Kasumi-1 (cell line): Measurements from ENCODE around the gene ARV1.
"Not testable (repeated sequence)": the region's sequence is repeated elsewhere in the genome, so short reads cannot be mapped to it uniquely, and the experiment has no call there.

Experiments used
- DNase-seq, 2 experiments: peaks; one replicate each; lab custom pipeline; 2025; lab: John Stamatoyannopoulos, UW

Gene ARV1

DNA sequence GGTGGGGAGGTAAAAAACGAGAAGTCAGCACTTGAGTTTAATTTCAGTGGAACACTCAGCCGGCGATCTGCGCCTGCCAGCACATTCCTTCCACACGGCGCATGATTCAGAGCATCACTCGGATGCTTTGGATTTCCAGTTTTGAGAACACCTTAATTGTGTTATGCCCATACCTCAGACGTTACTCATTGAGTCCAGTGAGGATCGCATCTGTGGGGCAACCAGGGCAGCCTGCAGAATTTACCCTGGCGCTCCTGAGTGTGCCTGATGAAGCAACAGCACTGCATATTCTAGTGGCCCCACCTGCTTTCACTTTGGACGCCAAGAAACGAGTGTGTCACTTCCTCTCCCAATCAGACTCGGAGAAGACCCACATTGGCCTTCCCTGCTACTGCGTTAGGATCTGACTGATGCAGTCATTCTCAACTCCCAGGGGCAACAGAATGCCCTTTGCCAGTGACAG is 41.3 kb downstream of the ARV1 start:
- DNase-seq, result no peak

DNA sequence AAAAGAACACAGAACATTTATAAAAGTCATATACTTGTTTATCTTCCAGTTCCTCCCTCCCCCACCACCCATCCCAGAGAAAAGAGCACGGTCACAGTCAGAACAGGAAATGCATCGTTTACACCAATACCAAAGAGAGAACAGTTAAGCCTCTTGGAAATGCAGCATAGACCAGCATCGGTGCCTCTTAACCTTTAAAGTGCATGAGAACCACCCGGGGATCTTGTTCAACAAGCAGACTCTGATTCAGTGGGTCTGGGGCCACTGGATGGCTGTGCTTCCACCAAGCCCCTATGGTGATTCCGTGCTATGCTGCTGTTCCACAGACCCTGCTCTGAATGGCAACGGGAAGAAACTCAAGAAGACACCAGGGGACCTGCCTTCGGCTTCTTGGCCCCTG is 41.9 kb downstream of the ARV1 start:
- no peak for DNase-seq

DNA sequence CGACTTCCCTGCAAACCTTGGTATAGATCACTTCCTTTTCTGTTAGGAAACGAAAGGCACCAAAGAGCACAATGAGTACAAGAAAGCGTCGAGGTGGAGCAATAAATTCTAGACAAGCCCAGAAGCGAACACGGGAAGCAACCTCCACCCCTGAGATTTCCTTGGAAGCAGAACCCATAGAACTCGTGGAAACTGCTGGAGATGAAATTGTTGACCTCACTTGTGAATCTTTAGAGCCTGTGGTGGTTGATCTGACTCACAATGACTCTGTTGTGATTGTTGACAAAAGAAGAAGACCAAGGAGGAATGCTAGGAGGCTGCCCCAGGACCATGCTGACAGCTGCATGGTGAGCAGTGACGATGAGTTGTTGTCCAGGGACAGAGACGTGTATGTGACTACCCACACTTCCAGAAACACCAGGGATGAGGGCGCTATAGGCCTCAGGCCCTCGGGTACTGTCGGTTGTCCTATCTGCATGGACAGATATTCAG is 42.7 kb downstream of the ARV1 start:
- no peak for DNase-seq

DNA sequence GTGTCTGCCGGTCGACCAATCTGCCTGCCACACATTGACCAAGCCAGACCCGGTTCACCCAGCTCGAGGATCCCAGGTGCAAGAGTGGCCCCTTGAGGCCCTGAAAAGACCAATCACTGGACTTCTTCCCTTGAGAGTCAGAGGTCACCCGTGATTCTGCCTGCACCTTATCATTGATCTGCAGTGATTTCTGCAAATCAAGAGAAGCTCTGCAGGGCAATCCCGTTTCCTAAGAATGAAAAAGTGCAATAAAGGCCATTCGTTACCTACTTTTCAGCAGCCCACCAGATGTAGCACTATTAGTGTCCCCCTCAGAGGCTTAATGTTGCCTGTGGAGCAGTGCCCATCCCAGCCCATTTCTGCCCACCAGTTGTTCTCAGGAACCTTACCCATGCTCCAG is 43.6 kb downstream of the ARV1 start:
- not testable (repeated sequence) for DNase-seq

DNA sequence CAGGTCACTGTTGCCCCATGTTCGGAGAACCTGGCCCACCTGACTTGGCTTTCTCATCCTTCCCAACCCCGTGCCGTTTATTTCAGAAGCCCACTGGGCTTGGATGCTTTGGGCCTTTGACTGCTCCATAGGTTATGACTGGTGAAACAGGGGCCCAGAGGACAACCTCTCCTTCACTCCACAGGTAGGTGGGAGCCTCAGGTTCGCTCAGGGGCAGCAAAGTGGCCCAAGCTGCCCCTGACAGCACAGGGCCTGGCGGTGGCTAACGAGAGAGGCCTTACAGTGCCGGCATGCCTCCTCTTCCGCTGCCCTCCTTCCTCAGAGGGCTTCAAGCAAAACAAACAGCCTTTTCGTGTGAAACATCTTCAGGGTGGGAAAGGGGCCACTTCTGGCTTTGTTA is 44.3 kb downstream of the ARV1 start:
- no peak for DNase-seq

DNA sequence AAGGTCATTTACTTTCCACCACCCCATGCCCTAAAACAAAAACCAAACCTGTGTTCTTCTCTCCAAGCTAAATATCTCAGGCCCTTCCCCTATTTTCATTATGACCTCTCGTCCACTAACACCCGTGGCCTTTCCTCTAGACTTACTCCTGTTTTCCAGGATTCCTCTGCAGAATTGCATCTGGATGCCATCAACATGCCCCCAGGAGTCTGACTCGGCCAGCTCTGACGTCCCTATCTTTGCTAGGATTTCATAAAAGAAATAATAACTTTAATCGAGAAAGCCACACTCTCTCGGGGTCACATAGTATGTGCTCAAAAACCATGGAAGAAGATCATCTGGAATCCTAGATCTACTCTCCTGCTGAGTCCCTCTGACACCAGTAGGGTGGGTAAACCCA is 47.7 kb downstream of the ARV1 start:
- DNase-seq, result no peak

DNA sequence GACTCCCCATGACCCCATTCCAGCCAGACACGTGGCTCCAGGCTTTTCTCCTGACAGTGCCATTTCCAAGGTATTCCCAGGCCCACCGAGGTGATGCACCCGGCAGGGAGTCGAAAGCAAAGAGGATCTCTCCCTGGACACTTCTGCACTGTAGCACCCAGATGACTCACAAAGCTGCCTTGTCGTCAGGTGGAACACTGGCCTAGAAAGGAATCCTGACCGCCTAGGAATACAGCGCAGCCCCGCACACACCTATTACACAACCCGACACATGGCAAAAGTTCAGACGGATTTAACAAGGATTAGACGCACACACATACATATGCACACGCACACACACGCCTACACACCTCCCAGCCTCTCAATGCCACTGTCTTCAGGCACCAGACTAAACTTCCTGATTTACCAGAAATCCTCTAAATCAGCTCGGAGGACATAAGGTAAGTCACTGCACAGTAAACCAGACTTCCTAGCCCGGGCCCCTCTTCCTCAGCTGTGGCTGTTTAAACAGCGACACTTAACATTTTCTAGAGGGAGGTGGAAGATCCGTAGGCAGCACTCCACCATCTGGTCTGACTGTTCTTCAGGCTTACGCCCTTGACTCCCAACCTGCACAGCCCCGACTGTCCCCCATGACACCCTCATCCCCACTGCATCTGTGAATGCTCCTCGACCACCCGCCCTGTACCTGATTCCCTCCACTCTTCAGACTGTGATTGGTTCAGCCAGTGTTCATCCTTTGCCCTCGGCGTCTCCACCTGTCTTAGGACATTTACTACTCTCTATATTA is 48.4 kb downstream of the ARV1 start:
- DNase-seq, result no peak

DNA sequence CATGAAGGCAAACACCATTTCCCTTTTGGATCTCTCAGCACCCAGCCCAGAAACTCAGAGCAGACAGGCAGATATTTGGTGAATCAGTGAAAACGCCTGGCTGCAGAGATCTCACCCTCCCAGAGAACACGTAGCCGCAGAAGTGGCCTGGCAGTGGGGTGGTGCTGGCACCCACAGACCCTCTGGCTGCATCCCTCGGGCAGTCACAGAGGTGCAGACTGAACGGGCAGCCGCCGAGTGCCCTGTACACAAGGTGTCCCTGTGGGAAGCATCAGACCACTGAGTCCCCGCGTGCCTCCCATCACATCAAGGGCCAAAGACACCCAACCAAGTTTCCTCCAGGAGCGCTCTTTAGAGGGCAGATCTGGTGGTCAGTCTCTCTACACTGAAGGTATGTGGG is 49.1 kb downstream of the ARV1 start:
- DNase-seq, result no peak

DNA sequence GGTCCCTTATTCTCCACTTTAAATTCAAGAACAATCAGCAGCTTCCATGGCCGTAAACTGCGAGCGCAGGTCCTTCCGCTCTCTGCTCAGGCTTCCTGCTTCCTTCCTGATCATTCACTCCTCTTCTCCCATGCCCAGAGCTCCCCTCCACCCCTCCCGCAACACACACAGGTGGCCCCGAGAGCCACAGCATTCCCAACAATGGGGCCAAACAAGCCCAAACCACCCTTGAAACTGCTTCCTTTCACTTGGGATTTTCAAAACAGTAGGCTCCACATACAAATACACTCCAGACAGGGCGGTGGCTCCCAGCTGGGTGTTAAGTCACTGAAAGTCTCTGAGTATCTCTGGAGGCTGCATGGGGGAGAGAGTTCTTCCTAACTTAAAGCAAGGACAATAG is 49.8 kb downstream of the ARV1 start:
- no peak for DNase-seq

DNA sequence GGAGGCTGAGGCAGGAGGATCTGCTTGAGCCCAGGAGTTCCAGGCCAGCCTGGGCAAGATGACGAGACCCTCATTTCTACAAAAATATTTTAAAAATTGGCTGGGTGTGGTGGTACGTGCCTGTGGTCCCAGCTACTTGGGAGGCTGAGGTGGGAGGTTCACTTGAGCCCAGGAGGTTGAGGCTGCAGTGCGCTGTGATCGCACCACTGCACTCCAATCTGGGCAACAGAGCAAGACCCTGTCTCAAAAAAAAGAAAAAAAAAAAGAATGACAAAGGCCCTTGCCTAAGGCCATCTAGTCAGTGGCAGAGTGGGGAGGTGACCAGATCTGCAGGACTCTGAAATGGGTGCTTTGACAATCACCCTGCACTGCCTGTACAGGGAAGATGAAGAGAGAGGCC is 50.4 kb downstream of the ARV1 start:
- not testable (repeated sequence) for DNase-seq

DNA sequence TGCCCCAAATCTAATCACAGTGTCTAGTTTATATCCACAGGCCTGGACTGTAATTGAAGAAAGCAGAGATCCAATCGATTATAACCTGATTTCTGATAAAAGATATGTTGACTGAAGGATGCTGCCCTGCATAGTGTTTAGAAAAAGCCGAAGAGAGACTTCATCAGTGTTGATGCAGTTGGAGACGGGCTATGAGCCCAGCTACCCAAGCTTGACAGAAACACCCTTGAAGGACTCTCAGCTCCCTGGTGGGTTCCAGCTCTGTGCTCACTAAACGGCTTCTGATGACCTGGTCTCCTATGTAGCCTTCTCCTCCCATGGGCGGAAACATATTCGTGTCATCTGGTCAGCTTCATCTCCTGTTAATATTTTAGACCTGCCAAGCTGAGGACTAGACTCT is 50.9 kb downstream of the ARV1 start:
- DNase-seq, result no peak

DNA sequence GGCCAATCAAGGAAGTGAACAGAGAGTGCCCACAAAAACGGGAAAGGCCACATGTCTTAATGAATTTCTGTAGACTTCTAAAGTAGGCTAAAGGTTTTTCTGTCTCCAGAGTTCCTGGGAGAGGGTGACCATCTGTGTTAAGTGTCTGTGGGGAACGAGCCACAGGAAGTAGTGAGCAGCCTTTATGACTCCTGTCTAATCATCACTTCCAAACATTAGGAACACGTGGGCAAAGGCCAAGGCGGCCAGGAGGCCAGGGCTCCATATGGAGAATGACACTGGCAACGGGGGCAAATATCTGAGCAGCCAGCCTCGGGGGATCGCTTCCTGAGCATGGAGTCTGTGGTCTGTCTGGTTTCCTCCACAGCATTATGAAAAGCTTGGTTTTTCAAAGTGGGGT is 54.1 kb downstream of the ARV1 start:
- peak; percentile 81 to 89 for DNase-seq

DNA sequence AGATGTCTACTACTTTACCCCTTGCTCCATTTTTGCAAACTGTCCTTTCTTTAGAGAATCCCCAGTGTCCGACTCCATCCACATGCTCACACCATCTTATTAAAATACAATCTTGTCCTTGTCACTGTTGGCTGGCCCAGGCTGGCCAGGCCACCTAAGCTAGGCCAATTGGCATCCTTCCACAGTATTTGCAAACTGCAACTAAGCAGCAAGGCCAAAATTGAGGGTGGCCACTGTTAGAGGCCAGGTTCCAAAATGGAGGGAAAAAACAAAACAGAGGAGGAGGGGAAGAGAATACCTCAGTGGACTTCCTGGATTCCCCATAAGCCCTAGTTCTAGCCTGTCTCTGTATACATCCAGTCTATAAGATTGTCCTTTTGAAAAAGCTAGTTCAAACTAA is 56.9 kb downstream of the ARV1 start:
- DNase-seq, result peak in 1 of 2 experiments; percentile 61

DNA sequence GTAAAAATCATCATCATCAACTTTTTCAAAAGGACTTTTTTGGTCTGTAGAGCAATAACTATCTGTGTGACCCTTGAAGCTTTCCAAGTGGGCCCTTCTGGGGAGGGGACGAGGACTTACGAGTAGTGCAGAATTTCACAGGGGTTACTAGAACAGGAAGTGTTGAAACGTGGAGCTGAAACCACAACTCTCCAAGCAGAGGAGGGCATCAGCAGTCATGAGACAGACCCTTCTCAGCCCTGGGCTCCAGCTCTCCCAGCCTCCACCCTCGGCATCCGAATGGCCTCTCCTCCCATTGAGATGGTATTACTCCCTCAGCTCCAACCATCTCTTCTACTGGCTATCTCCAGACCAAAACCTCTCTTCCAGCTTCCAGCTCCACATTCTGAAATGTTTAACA is 57.5 kb downstream of the ARV1 start:
- peak; percentile 89 to 90 for DNase-seq

DNA sequence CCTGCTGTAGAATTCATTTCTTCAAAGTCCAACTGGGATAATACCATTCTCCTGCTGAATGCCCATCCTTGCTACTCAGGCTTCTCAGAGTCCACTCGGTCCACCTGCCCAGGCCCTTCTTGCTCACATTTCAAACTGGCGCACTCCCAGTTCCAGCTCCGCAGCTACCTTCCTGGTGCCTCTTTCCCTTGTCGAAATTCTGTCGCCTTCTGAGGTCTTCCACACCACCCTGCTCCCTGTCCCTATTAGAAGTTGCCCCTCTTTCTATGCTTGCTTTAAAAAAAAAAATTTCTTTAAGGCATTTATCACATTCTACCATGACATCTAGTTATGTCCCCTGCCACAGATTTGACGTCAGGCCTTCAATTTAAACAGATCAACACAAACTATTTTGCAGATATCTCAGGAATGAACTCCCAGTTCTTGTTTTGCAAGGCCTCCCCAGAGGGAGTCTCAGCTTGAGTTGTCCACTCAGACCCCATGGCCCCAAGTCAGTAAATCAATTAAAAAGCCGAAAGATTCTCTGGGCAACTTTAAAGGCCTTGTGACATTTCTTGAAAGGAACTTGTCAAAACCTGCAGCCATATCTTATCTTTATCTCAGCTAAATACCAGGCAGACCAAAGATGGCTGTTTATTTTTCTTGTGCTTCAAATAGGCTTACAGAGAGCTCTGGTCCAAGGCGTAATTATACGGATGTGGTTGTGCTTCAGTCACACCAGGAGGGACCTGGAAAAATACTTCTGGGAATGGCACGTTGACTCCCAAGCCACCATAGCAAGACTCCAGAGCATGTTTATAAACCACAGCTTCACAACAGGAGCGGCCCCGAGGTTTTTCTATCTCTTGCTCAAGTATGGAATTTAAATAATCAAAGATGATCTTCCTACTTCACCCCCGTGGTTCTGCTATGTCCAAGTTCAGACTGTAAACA is 59.0 kb downstream of the ARV1 start:
- no peak for DNase-seq

DNA sequence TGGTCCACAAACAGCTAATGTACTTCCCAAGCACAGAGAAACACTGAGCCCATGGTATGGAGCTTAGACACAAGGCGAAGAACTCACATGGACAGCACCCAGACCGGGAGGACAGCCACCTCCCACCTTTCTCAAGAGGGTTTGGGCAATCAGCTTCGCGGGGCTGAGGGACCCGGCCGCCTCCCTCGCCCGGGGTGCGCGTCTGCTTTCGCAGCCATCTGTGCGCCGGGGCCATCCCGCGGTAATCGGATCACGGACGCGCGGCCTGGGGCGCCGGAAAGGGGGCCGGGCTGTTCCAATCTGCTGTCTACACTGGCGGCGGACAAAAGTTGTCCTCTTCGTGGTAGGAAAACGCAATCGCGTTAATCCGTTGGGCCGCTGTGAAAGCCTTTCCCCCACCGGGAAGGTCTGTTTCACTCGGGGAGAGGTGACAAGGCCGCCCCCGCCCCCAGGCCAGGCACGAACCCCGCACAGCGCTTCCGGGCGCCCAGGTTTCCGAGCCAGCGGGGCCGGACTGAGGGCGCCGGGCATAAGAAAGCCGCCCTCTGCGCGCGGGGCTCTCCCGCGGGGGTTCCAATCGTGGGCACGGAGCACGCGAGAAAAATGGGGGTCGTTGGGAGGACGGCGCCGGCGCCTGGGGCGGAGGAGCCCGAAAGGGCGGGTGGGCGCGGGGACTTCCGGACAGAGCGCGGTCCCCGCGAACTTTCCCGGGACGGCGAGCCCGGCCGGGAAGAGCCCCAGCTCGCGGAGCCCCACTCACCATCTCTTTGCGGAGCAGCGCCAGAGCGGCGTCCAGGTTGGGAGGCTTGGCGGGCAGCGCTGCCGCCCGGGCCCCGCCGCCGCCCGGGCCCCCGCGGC is 60.5 kb downstream of the ARV1 start:
- DNase-seq, result peak in 1 of 2 experiments; percentile 37

DNA sequence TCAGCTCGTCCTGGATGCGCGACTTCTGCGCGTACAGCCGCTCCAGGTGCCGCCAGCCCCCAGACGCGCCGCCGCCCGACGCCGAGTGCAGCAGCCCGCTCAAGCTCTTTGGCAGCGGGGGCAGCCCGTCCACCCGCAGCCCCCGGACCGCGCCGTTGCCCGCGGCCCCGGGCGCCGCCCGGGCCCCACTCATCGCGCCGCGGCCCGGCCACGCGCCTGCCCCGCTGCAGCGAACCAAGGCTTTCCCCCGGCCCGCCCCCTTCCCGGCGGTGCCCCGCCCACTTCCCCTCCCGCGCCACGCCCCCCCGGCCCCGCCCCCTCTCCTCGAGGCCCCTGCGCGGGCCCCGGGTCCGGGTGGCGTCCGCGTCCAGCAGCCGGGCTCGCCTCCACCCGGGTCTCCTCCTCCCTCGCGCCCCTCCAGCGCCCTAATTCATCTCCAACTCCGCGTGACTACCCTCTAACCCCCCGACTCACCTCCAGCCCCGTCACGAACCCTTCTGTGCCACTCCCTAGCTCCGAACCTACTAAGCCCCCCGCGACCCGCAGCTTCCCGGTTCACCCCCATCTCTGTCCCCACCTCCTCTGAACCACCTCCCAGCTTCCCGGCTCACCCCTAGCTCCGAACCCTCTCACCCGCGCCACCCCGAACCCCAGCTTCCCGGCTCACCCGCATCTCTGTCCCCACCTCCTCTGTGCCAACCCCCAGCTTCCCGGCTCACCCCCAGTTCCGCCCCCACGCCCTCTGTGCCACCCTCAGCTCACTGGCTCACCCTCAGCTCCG is 61.3 kb downstream of the ARV1 start, which contains the start of gene FAM89A:
Gene FAM89A (minus strand): TSS at position 236 of the 781 bp plus-strand sequence. CDS start 43 bp downstream, at position 193.
- DNase-seq, result peak; percentile 11 to 18

DNA sequence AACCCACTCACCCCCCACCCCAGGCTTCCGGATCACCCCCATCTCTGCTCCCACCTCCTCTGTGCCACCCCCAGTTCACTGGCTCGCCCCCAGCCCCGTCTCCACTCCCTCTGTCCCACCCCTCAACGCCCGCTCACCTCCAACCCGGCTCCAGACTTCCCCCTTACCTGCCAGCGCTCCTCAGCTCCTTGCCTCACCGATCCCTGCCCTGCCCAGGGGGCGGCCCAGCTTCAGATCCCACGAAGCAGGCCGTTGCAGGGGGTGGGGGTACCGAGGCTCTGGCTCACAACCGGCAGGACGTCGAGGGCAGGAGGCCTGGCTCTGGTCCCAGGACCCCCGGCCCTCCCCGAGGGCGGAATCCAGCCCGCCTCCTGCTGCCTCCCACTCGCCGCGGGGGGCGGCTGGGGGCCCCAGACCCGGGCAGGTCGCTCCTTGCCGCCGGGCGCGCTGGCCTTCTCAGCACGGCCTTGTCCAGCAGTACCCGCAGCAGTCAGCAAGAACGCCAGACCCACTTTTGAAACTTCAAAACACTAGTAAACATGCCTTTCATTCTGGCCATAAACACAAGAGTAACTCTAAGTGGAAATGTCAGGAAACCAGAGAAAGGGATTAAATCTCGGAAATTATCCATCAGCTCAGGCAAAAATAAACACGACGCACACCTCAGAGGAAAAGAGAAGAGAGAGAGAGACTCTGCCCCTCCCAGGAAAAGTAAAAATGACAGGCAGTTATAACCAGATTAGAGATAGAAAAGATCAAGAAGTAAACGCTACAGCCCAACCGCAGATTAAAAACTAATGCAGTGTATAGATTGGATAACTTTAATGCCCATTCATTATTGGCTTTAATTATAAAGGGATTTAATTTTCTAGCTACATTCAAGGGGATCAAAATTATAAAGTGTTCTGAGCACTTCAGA is 62.2 kb downstream of the ARV1 start:
- no peak for DNase-seq

DNA sequence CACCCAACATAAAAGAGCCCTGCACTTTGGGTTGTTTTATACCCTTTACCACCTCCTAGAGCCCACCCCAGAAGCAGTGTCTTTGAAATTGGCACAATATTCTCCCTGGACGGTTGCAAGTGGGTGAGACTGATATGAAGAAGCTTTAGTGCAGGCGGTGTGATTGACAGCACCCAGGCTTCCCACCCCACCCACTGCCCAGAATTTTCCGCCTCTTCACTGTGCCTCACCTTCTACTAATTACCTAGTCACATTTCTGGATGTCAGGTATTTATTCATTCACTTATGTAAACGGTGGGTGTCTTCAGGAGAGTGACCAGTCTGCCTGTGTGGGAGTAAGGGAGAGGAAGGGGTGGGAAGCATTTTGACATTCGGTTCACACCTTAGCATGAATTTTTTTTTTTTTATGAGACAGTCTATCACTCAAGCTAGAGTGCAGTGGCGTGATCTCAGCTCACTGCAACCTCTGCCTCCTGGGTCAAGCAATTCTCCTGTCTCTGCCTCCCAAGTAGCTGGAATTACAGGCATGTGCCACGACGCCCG is 62.9 kb downstream of the ARV1 start:
- no peak for DNase-seq

DNA sequence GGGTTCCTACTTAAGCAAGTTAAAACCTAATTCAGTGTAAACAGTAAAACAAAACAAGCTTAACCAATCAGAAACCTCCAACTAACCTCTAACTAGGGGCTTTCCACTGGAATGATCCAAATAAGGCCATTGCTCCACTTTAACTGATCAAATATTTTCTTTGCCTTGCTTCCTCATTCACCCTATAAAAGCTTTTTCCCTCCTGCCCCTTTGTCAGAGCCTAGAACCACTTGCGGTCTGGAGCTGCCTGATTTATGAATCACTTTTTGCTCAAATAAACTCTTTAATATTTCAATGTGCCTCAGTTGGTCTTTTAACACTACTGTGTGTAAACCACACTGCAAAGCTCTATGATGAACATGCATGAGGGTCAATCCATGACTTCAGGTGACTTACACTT is 65.7 kb downstream of the ARV1 start:
- DNase-seq, result no peak
